Activated CD4-positive, alpha-beta T cell treated with anti-CD3 and anti-CD28 coated beads for 48 hours (primary cell): ENCODE results near the gene IFNL1.
"Not testable (repeated sequence)": the region's sequence is repeated elsewhere in the genome, so short reads cannot be mapped to it uniquely, and the experiment has no call there.

Source experiments
- DNase-seq: peaks from one replicate; pipeline ENCODE4 v3.0.0-alpha.2; 2020

IFNL1 gene

GRCh38 chr19:39296055-39296645 lies at the start of gene IFNL1:
TSS of gene IFNL1 (plus strand) at chr19:39296407. CDS start at chr19:39296422, 15 bp downstream.
- no peak for DNase-seq

DNA sequence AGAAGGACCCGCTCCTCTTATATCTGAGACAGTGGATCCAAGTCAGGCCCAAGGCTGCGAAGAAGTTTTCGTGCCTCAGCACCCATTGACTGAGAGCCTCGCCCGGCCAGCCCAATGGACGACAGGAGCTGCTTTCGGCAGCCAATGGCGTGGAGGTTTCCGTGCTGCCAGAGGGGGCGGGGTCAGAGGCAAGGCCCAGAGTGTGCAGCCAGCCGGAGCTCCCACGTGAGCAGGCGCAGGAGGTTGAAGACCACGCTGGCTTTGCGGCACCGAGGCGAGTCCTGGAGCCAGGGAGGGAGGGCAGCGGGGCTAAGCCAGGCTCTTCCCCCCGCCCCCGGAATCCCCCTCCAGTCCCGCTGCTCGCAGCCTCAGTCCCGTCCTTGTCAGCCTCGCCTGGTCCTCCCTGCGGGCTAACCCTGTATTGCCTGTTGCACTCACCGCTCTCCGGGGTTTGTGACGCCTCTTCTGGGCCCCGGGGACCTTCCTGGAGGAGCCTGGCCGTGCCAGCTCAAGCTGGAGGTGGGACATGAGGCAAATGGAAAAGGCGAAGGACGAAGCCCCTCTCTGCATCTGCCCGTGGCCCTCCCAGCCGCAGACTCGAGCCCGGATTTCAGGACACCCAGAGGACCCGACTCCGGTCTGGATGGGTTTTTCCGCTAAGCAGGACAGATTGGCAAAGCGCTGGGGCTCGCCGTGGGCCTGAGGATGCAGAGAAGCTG lies 49.1 kb upstream of the IFNL1 start:
- DNase-seq: peak; percentile 67

- peak; percentile 15 for DNase-seq
Observed at GRCh38 chr19:39247701-39248664, 48.2 kb upstream of the IFNL1 start.

GRCh38 chr19:39248806-39249205 lies 47.4 kb upstream of the IFNL1 start, which contains the start of gene IFNL4:
TSS of gene IFNL4 (minus strand) at chr19:39248856.
- DNase-seq: no peak

GRCh38 chr19:39251081-39251480 lies 45.1 kb upstream of the IFNL1 start:
- no peak for DNase-seq

DNA sequence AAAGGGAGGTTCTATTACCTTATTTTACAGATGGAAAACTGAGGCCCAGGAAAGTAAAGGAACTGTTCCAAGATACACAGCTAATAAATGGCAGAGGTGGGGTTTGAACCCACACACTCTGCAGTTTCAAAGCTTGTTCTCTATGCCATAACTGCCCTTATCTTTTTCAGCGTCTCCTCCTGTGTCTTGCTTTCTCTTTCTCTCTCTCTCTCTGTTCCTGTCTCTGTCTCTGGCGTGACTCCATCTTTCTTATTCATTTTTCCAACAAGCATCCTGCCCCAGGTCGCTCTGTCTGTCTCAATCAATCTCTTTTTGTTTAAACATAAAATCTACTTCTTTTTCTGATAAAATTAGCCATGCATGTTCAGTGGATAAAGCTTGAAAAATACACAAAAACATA lies 44.4 kb upstream of the IFNL1 start:
- no peak for DNase-seq

GRCh38 chr19:39252458-39252857 lies 43.7 kb upstream of the IFNL1 start:
- DNase-seq: no peak

DNA sequence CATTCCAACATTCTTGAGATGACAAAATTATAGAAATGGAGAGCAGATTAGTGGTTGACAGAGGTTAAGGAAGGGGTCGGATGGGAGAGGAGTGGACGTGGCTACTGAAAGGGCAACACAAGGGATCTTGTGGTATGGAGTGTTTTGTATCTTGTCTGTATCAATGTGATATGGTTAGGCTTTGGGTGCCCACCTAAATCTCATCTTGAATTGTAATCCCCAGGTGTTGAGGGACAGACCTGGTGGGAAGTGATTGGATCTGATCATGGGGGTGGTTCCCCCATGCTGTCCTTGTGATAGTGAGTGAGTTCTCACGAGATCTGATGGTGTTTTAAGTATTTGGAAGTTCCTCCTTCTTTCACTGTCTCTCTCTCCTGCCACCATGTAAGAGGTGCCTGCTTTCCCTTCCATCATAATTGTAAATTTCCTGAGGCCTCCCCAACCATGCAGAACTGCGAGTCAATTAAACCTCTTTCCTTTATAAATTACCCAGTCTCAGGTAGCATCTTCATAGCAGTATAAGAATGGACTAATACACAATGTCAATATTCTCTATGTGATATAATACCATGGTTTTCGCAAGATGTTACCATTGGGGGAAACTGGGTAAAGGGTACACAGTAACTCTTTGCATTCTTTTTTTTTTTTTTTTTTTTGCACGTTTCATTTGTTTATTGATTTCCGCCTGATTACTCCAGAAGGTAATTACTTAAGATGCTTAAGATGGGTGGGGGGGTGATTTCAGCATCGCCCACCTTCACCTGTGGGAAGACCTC lies 42.6 kb upstream of the IFNL1 start:
- DNase-seq: no peak

GRCh38 chr19:39254531-39255345 lies 41.5 kb upstream of the IFNL1 start:
- no peak for DNase-seq

- no peak for DNase-seq
Observed at GRCh38 chr19:39257227-39257626, 39.0 kb upstream of the IFNL1 start.

DNA sequence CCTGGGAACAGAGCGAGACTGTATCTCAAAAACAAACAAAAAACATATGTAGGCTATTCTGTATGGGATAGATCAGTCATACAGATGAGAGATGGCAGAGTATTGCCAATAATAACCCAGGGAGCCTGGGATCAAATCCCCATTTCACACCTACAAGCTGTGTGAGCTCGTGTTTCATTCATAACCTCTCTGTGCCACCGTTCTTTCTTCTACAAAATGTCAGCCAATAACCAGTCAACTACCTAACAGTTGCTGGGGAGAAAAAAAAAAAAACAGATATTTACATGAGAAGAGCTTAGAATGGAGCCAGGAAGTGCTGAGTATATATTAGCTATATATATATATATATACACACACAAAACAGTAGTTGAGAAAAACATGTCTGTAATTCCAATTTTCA lies 34.5 kb upstream of the IFNL1 start:
- no peak for DNase-seq

DNA sequence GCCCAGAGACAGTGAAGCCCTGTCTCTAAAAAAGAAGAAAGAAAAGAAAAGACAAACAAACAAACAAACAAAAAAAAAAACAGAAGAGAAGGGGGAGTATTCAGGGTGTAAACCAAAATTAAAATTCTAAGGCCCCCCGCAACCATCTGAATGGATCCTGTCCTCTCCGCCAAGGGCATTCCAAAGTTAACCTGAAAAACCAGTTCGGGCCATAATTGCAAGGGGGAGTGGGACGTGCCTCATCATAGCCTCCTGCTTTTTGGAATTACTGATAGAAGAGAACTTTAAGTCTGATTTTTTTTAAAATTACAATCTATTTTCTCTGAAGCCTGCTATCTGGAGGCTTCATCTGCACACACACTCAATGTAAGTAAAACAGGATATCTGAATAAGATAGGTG lies 33.7 kb upstream of the IFNL1 start:
- no peak for DNase-seq

- DNase-seq: no peak
Observed at GRCh38 chr19:39263912-39264305, 32.3 kb upstream of the IFNL1 start.

DNA sequence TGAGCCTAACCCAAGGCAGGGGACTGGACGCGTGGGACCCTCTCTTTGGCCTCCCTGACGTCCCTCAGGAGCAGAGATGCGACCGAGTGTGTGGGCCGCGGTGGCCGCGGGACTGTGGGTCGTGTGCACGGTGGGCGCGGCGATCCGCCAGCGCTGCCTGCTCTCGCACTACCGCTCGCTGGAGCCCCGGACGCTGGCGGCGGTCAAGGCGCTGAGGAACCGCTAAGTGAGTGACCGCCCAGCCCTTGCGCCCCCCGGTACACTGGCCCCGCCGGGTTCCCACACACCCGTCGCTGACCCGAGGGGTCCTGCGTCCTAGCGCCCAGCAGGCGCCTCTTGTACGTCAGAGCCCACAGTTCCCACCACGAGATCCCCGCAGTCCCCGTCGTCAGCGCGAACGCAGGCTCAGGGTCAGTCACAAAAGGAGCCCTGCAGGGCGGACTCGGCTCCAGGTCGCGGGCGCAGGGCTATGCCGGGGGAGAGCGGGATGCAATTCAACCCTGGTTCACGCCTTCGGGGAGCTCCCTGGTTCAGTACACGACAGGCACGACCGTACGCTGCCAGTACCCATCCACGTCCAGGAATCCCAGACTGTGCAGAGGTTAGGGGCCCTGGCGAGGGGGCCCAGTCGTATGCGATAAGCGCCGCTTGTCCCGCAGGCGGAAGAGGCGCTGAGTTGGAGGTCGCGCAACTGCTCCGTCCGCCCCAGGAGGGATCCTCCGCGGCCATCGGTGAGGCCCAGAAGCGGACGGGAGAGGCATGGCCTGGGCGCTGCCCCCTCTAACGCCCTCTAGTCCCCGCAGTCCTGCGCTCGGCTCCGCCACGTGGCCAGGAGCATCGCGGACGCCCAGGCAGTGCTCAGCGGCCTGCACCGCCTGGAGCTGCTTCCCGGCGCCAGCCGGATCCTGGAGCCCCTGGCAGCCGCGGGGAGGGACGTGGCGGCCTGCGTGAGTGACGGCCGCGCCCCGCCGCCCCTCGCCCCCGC lies 31.6 kb upstream of the IFNL1 start:
- no peak for DNase-seq

DNA sequence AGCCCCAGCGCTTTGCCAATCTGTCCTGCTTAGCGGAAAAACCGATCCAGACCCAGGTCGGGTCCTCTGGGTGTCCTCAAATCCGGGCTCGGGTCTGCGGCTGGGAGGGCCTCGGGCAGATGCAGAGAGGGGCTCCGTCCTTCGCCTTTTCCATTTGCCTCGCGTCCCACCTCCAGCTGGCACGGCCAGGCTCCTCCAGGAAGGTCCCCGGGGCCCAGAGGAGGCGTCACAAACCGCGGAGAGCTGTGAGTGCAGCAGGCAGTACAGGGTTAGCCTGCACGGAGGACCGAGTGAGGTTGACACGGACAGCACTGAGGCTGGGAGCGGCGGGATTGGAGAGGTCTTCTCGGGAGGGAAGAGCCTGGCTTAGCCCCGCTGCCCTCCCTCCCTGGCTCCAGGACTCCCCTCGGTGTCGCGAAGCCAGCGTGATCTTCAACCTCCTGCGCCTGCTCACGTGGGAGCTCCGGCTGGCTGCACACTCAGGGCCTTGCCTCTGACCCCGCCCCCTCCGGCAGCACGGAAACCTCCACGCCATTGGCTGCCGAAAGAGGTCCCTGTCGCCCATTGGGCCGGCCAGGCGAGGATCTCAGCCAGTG lies 30.8 kb upstream of the IFNL1 start:
- peak; percentile 34 for DNase-seq

DNA sequence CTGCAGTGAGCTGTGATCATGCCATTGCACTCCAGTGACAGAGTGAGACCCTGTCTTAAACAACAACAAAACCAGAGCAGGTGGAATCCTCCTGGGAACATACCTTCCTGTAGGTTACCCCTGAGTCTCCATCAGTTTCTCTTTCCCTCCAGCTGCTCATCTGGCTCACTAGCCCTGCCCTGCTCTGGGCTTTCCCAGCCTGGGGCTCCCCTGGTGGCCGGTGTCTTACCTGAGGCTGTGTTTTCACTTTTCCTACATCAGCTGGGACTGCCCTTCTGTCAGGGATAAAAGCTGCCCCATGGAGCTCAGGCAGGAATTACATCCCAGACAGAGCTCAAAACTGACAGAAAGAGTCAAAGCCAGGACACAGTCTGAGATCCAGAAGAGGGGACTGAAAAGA lies 28.1 kb upstream of the IFNL1 start, which contains the start of gene IFNL2:
Gene IFNL2 (plus strand): TSS at position 312 of the 400 bp plus-strand sequence. CDS start 173 bp downstream, outside the sequence.
- DNase-seq: not testable (repeated sequence)

DNA sequence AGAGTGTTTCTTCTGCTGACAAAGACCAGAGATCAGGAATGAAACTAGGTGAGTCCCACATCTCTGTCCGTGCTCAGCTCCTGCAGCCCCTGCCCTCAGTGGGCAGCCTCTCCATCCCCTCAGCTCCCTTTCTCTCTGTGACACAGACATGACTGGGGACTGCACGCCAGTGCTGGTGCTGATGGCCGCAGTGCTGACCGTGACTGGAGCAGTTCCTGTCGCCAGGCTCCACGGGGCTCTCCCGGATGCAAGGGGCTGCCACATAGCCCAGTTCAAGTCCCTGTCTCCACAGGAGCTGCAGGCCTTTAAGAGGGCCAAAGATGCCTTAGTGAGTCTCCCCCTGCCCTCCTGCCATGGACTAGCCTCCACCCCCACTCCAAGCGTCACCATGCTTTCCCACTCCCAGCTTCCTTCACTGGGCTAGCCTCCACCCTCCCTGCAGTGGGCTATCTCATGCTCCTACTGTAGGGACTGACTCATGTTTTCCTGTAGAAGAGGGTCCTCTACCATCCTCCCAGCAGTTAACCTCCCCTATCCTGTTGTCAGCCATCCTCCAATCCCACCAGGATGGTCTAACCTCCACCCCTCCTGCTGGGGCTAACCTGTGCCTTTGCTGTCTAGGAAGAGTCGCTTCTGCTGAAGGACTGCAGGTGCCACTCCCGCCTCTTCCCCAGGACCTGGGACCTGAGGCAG lies 27.5 kb upstream of the IFNL1 start:
- not testable (repeated sequence) for DNase-seq

DNA sequence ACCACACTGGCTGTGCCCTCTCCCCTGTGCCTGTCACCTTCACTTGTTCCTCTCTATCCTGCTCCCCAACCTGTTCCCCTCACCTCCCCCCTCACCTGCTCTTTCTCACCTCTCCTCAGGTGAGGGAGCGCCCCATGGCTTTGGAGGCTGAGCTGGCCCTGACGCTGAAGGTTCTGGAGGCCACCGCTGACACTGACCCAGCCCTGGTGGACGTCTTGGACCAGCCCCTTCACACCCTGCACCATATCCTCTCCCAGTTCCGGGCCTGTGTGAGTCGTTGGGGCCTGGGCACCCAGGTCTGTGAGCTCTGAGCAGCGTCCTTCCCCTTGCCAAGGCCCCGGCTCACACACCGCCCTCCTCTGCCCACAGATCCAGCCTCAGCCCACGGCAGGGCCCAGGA lies 26.8 kb upstream of the IFNL1 start:
- DNase-seq: not testable (repeated sequence)
